ENCODE data around the gene CSNK1D. TPM values are rescaled to one million over a fixed set of nuclear protein-coding genes. Genes with fewer than 3 reads are reported as not detected.
"Not testable (repeated sequence)": the region's sequence is repeated elsewhere in the genome, so short reads cannot be mapped to it uniquely, and the experiment has no call there.

Gene CSNK1D
- total RNA-seq, 1 experiment from 2014 or later: 191 TPM

DNA sequence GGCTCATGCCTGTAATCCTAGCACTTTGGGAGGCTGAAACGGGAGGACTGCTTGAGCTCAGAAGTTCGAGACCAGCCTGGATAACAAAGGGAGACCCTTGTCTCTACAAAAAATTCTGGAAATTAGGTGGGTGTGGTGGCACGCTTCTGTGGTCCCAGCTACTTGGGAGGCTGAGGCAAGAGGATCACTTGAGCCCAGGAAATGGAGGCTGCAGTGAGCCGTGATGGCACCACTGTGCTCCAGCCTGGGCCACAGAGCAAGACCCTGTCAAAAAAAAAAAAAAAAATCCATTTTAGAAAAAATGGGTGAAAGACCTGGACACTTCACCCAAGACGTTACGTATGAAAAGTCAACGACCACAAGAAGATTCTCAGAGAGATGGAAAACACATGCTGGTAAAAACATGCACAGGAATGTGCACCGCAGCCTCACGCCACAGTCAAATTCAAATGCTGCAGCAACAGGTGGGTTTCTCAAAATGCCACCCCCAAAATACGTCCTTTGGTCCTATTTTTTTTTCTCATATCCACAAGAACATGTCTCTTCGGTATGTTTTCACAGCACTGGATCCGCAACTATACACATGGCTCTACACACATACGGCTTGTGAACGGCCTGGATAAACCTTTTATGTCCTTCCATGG is 17.1 kb downstream of the CSNK1D start:
- intact Hi-C loops (cut with micrococcal nuclease): no loop called here
- Mint-ChIP-seq H3K27me3 (ENCODE audit: insufficient read depth, unreplicated experiment) (no peaks in the 10 kb centered on the region), H3K4me1 (ENCODE audit: insufficient read depth, unreplicated experiment) (peaks cover 5% of the 10 kb centered on the region), H3K4me3 (ENCODE audit: unreplicated experiment) (no peak overlapping the region), H3K36me3 (ENCODE audit: insufficient read depth, unreplicated experiment) (peaks cover 86% of the 10 kb centered on the region), H3K9me3 (ENCODE audit: unreplicated experiment) (no peaks in the 10 kb centered on the region), H3K27ac (ENCODE audit: low read depth, unreplicated experiment) (no peak overlapping the region)
- no peak for TF ChIP-seq CTCF (IDR thresholded peaks at IDR 0.05; ENCODE audit: unreplicated experiment)
- no TSS peak for BruUV-seq (replicated peaks)
- DNase-seq (ENCODE audit: unreplicated experiment): no peak
- POLR2A ChIA-PET: interaction anchor here (1.0 to 1.4 kb wide), 3 partner anchors 17 to 55 kb away, joined by 3 to 6 read pairs (median 4); partner anchors contain the start of gene CSNK1D
- CTCF ChIA-PET: interaction anchor here (0.6 kb wide), 1 partner anchor 49 kb away, joined by 5 read pairs; no protein-coding TSS in a partner anchor

DNA sequence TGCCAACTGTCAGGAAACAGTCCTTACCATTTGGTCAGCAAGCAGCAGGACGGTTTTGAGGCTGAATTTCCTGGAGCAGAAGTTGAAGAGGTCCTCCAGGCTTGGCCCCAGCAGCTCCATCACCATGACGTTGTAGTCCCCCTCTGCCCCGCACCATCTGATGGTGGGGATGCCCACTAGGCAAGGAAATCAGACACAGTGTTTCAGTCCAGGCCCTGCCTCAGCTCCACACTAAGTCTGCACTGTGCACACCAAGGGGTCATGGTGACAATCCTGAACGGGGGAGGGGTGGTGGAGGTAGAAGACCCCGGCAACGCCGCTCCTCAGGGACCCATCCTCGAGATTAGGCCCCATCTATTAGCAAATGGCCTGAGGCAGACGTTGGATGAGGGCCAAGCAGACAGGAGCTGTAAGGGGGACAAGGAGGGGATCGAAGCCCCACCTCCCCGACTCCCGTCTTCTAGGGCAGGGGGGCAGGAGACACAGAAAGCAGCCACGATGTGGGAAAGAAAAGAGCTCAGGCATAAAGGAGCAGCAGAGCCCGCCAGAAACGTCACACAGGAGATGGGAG is 18.0 kb downstream of the CSNK1D start:
- Mint-ChIP-seq H3K27ac (ENCODE audit: low read depth, unreplicated experiment) (no peak overlapping the region), H3K9me3 (ENCODE audit: unreplicated experiment) (no peaks in the 10 kb centered on the region), H3K4me3 (ENCODE audit: unreplicated experiment) (no peak overlapping the region), H3K27me3 (ENCODE audit: insufficient read depth, unreplicated experiment) (no peaks in the 10 kb centered on the region), H3K36me3 (ENCODE audit: insufficient read depth, unreplicated experiment) (peaks cover 86% of the 10 kb centered on the region), H3K4me1 (ENCODE audit: insufficient read depth, unreplicated experiment) (peaks cover 5% of the 10 kb centered on the region)
- no TSS peak for BruUV-seq (replicated peaks)
- CTCF ChIA-PET: interaction anchor here (1.3 kb wide), 1 partner anchor 19 kb away, joined by 4 read pairs; no protein-coding TSS in a partner anchor
- intact Hi-C loops (cut with micrococcal nuclease): no loop called here
- POLR2A ChIA-PET: interaction anchor here (1.0 to 1.4 kb wide), 3 partner anchors 18 to 54 kb away, joined by 3 to 6 read pairs (median 4); partner anchors contain the start of gene CSNK1D
- TF ChIP-seq CTCF (IDR thresholded peaks at IDR 0.05; ENCODE audit: unreplicated experiment): no peak
- DNase-seq (ENCODE audit: unreplicated experiment): no peak

GRCh38 chr17:82254746-82255145 is 18.8 kb downstream of the CSNK1D start:
- DNase-seq (ENCODE audit: unreplicated experiment); H3K4me1 Mint-ChIP-seq (ENCODE audit: insufficient read depth, unreplicated experiment); POLR2A ChIA-PET; H3K4me3 Mint-ChIP-seq (ENCODE audit: unreplicated experiment); H3K27me3 Mint-ChIP-seq (ENCODE audit: insufficient read depth, unreplicated experiment); intact Hi-C loops (cut with micrococcal nuclease); H3K27ac Mint-ChIP-seq (ENCODE audit: low read depth, unreplicated experiment); H3K9me3 Mint-ChIP-seq (ENCODE audit: unreplicated experiment); BruUV-seq (replicated peaks): not testable (repeated sequence)
- peaks cover 86% of the 10 kb centered on the region for H3K36me3 Mint-ChIP-seq (ENCODE audit: insufficient read depth, unreplicated experiment)
- CTCF ChIA-PET: interaction anchor here (1.3 kb wide), 1 partner anchor 19 kb away, joined by 4 read pairs; no protein-coding TSS in a partner anchor

DNA sequence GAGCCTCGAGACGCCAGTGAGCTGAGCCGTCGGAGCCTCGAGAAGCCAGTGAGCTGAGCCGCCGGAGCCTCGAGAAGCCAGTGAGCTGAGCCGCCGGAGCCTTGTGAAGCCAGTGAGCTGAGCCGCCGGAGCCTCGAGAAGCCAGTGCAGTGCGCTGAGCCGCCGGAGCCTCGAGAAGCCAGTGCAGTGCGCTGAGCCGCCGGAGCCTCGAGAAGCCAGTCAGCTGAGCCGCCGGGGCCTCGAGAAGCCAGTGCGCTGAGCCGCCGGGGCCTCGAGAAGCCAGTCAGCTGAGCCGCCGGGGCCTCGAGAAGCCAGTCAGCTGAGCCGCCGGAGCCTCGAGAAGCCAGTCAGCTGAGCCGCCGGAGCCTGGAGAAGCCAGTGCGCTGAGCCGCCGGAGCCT is 19.4 kb downstream of the CSNK1D start:
- POLR2A ChIA-PET: interaction anchor here (0.7 to 1.0 kb wide), 3 partner anchors 8 to 31 kb away, joined by 3 to 6 read pairs (median 4); no protein-coding TSS in a partner anchor
- H3K4me1 Mint-ChIP-seq (ENCODE audit: insufficient read depth, unreplicated experiment); DNase-seq (ENCODE audit: unreplicated experiment); CTCF ChIA-PET; H3K4me3 Mint-ChIP-seq (ENCODE audit: unreplicated experiment); intact Hi-C loops (cut with micrococcal nuclease); H3K9me3 Mint-ChIP-seq (ENCODE audit: unreplicated experiment); BruUV-seq (replicated peaks); H3K27me3 Mint-ChIP-seq (ENCODE audit: insufficient read depth, unreplicated experiment); H3K27ac Mint-ChIP-seq (ENCODE audit: low read depth, unreplicated experiment): not testable (repeated sequence)
- peaks cover 86% of the 10 kb centered on the region for H3K36me3 Mint-ChIP-seq (ENCODE audit: insufficient read depth, unreplicated experiment)

DNA sequence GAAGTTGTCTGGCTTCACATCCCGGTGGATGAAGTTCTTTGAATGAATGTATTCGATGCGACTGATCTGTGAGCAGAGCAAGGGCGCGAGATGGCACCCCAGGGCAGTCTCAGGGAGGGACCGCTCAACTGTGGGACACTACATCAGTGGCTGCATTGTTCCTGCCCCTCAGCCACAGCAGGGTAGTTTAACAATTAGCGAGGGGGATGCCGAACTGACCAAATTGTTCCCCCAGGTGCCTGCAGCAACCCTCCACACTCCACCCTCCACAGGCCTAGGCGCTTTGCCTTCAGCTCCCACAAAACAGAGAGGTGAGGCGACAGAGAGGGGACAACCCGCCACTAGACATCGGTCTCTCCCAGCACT is 20.3 kb downstream of the CSNK1D start:
- intact Hi-C loops (cut with micrococcal nuclease): no loop called here
- Mint-ChIP-seq H3K4me1 (ENCODE audit: insufficient read depth, unreplicated experiment) (peaks cover 4% of the 10 kb centered on the region), H3K27ac (ENCODE audit: low read depth, unreplicated experiment) (no peak overlapping the region)

More for the DNA sequence above, 20.3 kb downstream of the CSNK1D start:
- no peak for DNase-seq (ENCODE audit: unreplicated experiment)
- Mint-ChIP-seq H3K4me3 (ENCODE audit: unreplicated experiment) (no peak overlapping the region), H3K36me3 (ENCODE audit: insufficient read depth, unreplicated experiment) (peaks cover 86% of the 10 kb centered on the region), H3K27me3 (ENCODE audit: insufficient read depth, unreplicated experiment) (no peaks in the 10 kb centered on the region), H3K9me3 (ENCODE audit: unreplicated experiment) (no peaks in the 10 kb centered on the region)
- ChIA-PET CTCF (no interaction called here), POLR2A (interaction anchor here (0.6 to 0.9 kb wide), 2 partner anchors 9 to 90 kb away, joined by 3 read pairs; no protein-coding TSS in a partner anchor)
- no TSS peak for BruUV-seq (replicated peaks)
- no peak for TF ChIP-seq CTCF (IDR thresholded peaks at IDR 0.05; ENCODE audit: unreplicated experiment)
